Stomach (tissue), 4 donors: ENCODE results near the gene RSRC1.

Source experiments
- POLR2A ChIP-seq, 4 donors: fragments of 450-650 bp; IDR thresholded peaks; one replicate each; pipeline ENCODE4 v1.6.1; 2016; ENCODE audit warnings: antibody characterized with exemption in 4 of 4, control low read depth in 2 of 4, mild to moderate bottlenecking in 1 of 4, moderate library complexity in 1 of 4
- POLR2AphosphoS5 ChIP-seq, 3 donors: sonication (generic); formaldehyde crosslinking; IDR thresholded peaks; one replicate each; pipeline ENCODE4 v1.6.1; 2016; ENCODE audit warnings: antibody characterized with exemption in 3 of 3
- TF ChIP-seq, protein P1 (sequence below), 7 experiments: fragments of 450-650 bp in 4 of 7; fragments of 200-600 bp in 3 of 7; sonication (generic) in 3 of 7; IDR thresholded peaks; one replicate each; pipeline ENCODE4 v1.5.1; 2016 to 2019; ENCODE audit warnings: antibody characterized with exemption in 7 of 7, control low read depth in 2 of 7, mild to moderate bottlenecking in 1 of 7

DNA sequence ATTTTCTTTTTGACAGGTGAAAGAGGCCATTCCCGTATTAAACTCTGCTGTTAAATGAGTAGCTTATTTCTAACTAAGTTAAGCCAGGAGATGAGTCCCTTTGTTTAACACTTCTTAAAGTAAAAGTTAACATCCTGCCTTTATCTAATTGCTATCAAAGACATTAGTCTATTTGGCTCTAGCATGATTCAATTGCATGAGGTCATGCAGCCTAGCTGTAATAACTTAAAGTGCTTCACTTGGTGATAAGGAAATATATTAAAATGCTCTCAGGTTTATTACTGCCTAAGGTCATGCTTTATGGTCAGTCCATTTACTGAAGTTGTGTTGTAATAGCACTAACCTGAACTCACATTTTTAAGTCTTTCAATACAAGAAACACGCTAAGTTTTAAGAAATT, 378.8 kb downstream of the RSRC1 start:
- TF ChIP-seq, protein P1, sequence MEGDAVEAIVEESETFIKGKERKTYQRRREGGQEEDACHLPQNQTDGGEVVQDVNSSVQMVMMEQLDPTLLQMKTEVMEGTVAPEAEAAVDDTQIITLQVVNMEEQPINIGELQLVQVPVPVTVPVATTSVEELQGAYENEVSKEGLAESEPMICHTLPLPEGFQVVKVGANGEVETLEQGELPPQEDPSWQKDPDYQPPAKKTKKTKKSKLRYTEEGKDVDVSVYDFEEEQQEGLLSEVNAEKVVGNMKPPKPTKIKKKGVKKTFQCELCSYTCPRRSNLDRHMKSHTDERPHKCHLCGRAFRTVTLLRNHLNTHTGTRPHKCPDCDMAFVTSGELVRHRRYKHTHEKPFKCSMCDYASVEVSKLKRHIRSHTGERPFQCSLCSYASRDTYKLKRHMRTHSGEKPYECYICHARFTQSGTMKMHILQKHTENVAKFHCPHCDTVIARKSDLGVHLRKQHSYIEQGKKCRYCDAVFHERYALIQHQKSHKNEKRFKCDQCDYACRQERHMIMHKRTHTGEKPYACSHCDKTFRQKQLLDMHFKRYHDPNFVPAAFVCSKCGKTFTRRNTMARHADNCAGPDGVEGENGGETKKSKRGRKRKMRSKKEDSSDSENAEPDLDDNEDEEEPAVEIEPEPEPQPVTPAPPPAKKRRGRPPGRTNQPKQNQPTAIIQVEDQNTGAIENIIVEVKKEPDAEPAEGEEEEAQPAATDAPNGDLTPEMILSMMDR (IDR thresholded peaks at IDR 0.05) = no peak
- TF ChIP-seq POLR2A (IDR thresholded peaks at IDR 0.05) = no peak
- no peak for TF ChIP-seq POLR2AphosphoS5 (IDR thresholded peaks at IDR 0.05)
